ENCODE measurements around the gene KCNQ1. TPM values are rescaled to one million over a fixed set of nuclear protein-coding genes. Genes with fewer than 3 reads are reported as not detected.
A peak's percentile ranks its signal among the peaks of the same experiment; 100 is the strongest.

The KCNQ1 gene
- total and polyA plus RNA-seq, 2 of the 13 experiments (the other 11 are each of a cell fraction or from before 2014, with no cell fraction given), result 0.02 to 0.08 TPM

GRCh38 chr11:2402890-2403645 lies 41.7 kb upstream of the KCNQ1 start:
- DNase-seq (ENCODE audit: low spot score) (no peak), ATAC-seq (no peak), FAIRE-seq (no peak)
- ChIA-PET POLR2A (no interaction called here), CTCF (ENCODE audit: low intra/inter-chr PET ratio, low total read pairs) (no interaction called here)
- Histone ChIP-seq H3K4me2 (ENCODE audit: low read depth, low read length) (no peak overlapping the region), H4K20me1 (ENCODE audit: insufficient read depth, low read length) (no peaks in the 10 kb centered on the region), H3K27ac (ENCODE audit: extremely low read length, insufficient read depth, low read length) (no peak overlapping the region), H3K4me1 (ENCODE audit: insufficient read depth, low read length) (peaks cover 31% of the 10 kb centered on the region), H2AFZ (ENCODE audit: low read length) (no peak overlapping the region), H3K79me2 (ENCODE audit: insufficient read depth, low read length) (peaks cover 14% of the 10 kb centered on the region), H3K9ac (ENCODE audit: insufficient read depth, low read depth, low read length) (no peak overlapping the region), H3K27me3 (ENCODE audit: control insufficient read depth in 1 of 2, insufficient read depth in 2 of 2, low read length in 2 of 2) (no peaks in the 10 kb centered on the region; a peak in 1 of 5 replicates), H3K4me3 (replicated peaks in 1 of 3; ENCODE audit: insufficient read depth in 1 of 3, low read depth in 2 of 3, low read length in 3 of 3) (no peak overlapping the region), H3K36me3 (replicated peaks in 1 of 2; ENCODE audit: control insufficient read depth in 1 of 2, insufficient read depth in 2 of 2, low read length in 2 of 2) (peaks cover 6 to 7% of the 10 kb centered on the region in 2 experiments; a peak in 2 of 5 replicates), H3K9me3 (ENCODE audit: low read length) (no peaks in the 10 kb centered on the region)
- intact Hi-C loops (cut with micrococcal nuclease; ENCODE audit: unreplicated experiment), result loop anchor here (5.0 kb wide), 1 partner anchor 191 kb away; no protein-coding TSS in a partner anchor
- in situ Hi-C loops (cut with HindIII; ENCODE audit: extremely low pct_ligation_motif_present, low pct_unique_long_range_greater_than_20kb), result no loop called here
- no TSS peak for BruUV-seq (replicated peaks)
- TF ChIP-seq AGO2 (optimal IDR thresholded peaks at IDR 0.05; ENCODE audit: low read depth, low read length), result peak; percentile 62
- TF ChIP-seq MIER3 (CRISPR knock-in tag; IDR thresholded peaks at IDR 0.05; ENCODE audit: borderline replicate concordance), result no peak
- peak; percentile 61 for TF ChIP-seq RBFOX2 (IDR thresholded peaks at IDR 0.05; ENCODE audit: low read depth, low read length)
- no peak for TF ChIP-seq MED1 (CRISPR knock-in tag; IDR thresholded peaks at IDR 0.05)
- no peak for TF ChIP-seq ZNF878 (CRISPR knock-in tag; IDR thresholded peaks at IDR 0.05)
- no peak for TF ChIP-seq GPBP1L1 (CRISPR knock-in tag; IDR thresholded peaks at IDR 0.05)
- no peak for TF ChIP-seq KIAA2018 (CRISPR knock-in tag; IDR thresholded peaks at IDR 0.05; ENCODE audit: borderline replicate concordance)
- WGBS (ENCODE audit: low lambda C conversion rate), result 97% methylated on average over 9 of the region's 31 CpGs

Data from HepG2 (cell line).